Liver (tissue), 9 donors: ENCODE measurements around the gene RASGRP2. TPM values are rescaled to one million over a fixed set of nuclear protein-coding genes. Genes with fewer than 3 reads are reported as not detected.

Source experiments
- DNase-seq: peaks from one replicate; pipeline ENCODE4 v3.0.0-alpha.2; 2017; ENCODE audit warnings: low spot score
- H3K27ac ChIP-seq, 2 donors: one replicate each; pipeline ENCODE4 v1.7.0; 2013; ENCODE audit warnings: inconsistent platforms in 2 of 2, low read length in 2 of 2, control low read depth in 1 of 2, low read depth in 1 of 2, mild to moderate bottlenecking in 1 of 2
- H3K27me3 ChIP-seq, 4 donors: one replicate each; pipeline versions ENCODE4 v1.6.1 to v1.7.0; 2013; ENCODE audit warnings: low read length in 3 of 4, inconsistent platforms in 1 of 4, mild to moderate bottlenecking in 1 of 4, moderate library complexity in 1 of 4; ENCODE audit not compliant: control insufficient read depth in 4 of 4, insufficient read depth in 4 of 4
- H3K36me3 ChIP-seq, 4 donors: one replicate each; pipeline versions ENCODE4 v1.6.1 to v1.7.0; 2013; ENCODE audit warnings: low read length in 3 of 4, mild to moderate bottlenecking in 3 of 4, low read depth in 1 of 4, moderate library complexity in 1 of 4; ENCODE audit not compliant: control insufficient read depth in 4 of 4, insufficient read depth in 3 of 4
- H3K4me1 ChIP-seq, 4 donors: one replicate each; pipeline versions ENCODE4 v1.6.1 to v1.7.0; 2013; ENCODE audit warnings: low read length in 3 of 4, mild to moderate bottlenecking in 3 of 4, moderate library complexity in 1 of 4; ENCODE audit not compliant: control insufficient read depth in 4 of 4, insufficient read depth in 4 of 4
- H3K4me3 ChIP-seq, 3 donors: one replicate each; pipeline versions ENCODE4 v1.6.1 to v1.7.0; 2013; ENCODE audit warnings: low read length in 3 of 3, control low read depth in 1 of 3, low read depth in 1 of 3, mild to moderate bottlenecking in 1 of 3
- H3K9ac ChIP-seq, 2 donors: one replicate each; pipeline ENCODE4 v1.7.0; 2013; ENCODE audit warnings: low read length in 2 of 2, mild to moderate bottlenecking in 2 of 2, moderate library complexity in 2 of 2, control low read depth in 1 of 2, low read depth in 1 of 2
- H3K9me3 ChIP-seq, 4 donors: one replicate each; pipeline versions ENCODE4 v1.6.1 to v1.7.0; 2013; ENCODE audit warnings: low read length in 3 of 4; ENCODE audit not compliant: control insufficient read depth in 4 of 4
- ATF3 ChIP-seq: IDR thresholded peaks from 2 replicates; pipeline ENCODE4 v1.6.1; 2016; ENCODE audit warnings: antibody characterized with exemption
- EGR1 ChIP-seq, 2 donors: IDR thresholded peaks; 2 replicates each; pipeline ENCODE4 v1.6.1; 2016 to 2018; ENCODE audit warnings: antibody characterized with exemption in 2 of 2, low read depth in 2 of 2
- HNF4A ChIP-seq, 2 donors: conservative IDR thresholded peaks; 2 replicates each; pipeline ENCODE4 v1.6.1; 2016; ENCODE audit warnings: antibody characterized with exemption in 2 of 2, mild to moderate bottlenecking in 2 of 2
- MAX ChIP-seq: IDR thresholded peaks from 2 replicates; pipeline ENCODE4 v1.6.1; 2016; ENCODE audit warnings: antibody characterized with exemption
- SP1 ChIP-seq: IDR thresholded peaks from 2 replicates; pipeline ENCODE4 v1.6.1; 2018; ENCODE audit warnings: antibody characterized with exemption, mild to moderate bottlenecking
- YY1 ChIP-seq: IDR thresholded peaks from 2 replicates; pipeline ENCODE4 v1.6.1; 2016; ENCODE audit warnings: antibody characterized with exemption, mild to moderate bottlenecking
- WGBS: extraction: QIAGEN DNeasy Blood & Tissue Kit; methylation state at CpG from one replicate; pipeline ENCODE4 v1.1.7; 2013; 5-methylcytosine and 5-hydroxymethylcytosine counted together
- polyA plus RNA-seq, 2 donors: library from polyadenylated mRNA; stranded (reverse) in 1 of 2; unstranded in 1 of 2; fragments of 200-250 nt in 1 of 2; fragments of >200 nt in 1 of 2; fragmentation: Nextera tagmentation in 1 of 2; extraction: Ambion mirVana in 1 of 2; gene quantifications; one replicate each; pipeline versions ENCODE4 v1.2.1 to v1.2.3, GENCODE V29; 2013 to 2015
- total RNA-seq, 2 donors: library from RNA; depleted of rRNA; stranded (reverse); fragments of >200 nt; gene quantifications; one replicate each; pipeline ENCODE4 v1.2.3, GENCODE V29; 2014
- donor health status: healthy.
- donor health status: healthy.
- donor health status: healthy.
- donor health status: healthy.
- donor health status: healthy.

The RASGRP2 gene
- total and polyA plus RNA-seq, 4 donors = 2.7 to 14.9 (median 8.7) TPM

GRCh38 chr11:64677441-64678023 lies 66.4 kb downstream of the RASGRP2 start:
- Histone ChIP-seq H3K4me1 (peaks cover 2 to 30% (median 24%) of the 10 kb centered on the region in 4 donors), H3K4me3 (no peak overlapping the region), H3K9me3 (no peaks in the 10 kb centered on the region), H3K27ac (no peak overlapping the region), H3K36me3 (no peaks in the 10 kb centered on the region), H3K27me3 (peaks cover 0 to 14% (median 0%) of the 10 kb centered on the region in 4 donors), H3K9ac (no peak overlapping the region)
- no peak for TF ChIP-seq YY1
- no peak for TF ChIP-seq SP1
- no peak for TF ChIP-seq HNF4A (conservative IDR thresholded peaks at IDR 0.05)
- no peak for TF ChIP-seq EGR1 (IDR thresholded peaks at IDR 0.05; ENCODE audit: low read depth in 2 of 2)
- TF ChIP-seq ATF3 = no peak
- no peak for TF ChIP-seq MAX
- no peak for DNase-seq
- 67% methylated on average over 6 of the region's 6 CpGs for WGBS

Other genes with a start within 250 kb of the RASGRP2 start
- gene SLC22A11, start 188.2 kb downstream of the RASGRP2 start, total RNA-seq = under 1 TPM; 0.23 to 0.33 TPM
- gene SLC22A11, start 188.2 kb downstream of the RASGRP2 start, polyA plus RNA-seq = under 1 TPM in 1 of 2 donors, not detected in 1; 0.09 TPM
- under 1 TPM in 1 of 2 donors, not detected in 1; under 0.01 TPM for gene SLC22A12, start 152.9 kb downstream of the RASGRP2 start, total RNA-seq
- gene SLC22A12, start 152.9 kb downstream of the RASGRP2 start, polyA plus RNA-seq = under 1 TPM in 1 of 2 donors, not detected in 1; 0.02 TPM
- under 1 TPM; 0.17 to 0.79 TPM for gene NRXN2, start 20.9 kb downstream of the RASGRP2 start, total RNA-seq
- gene NRXN2, start 20.9 kb downstream of the RASGRP2 start, polyA plus RNA-seq = 1 to 10 TPM; 2.1 to 2.8 TPM
- gene PYGM, start 15.8 kb upstream of the RASGRP2 start, total RNA-seq = 1 to 10 TPM in 1 of 2 donors, under 1 TPM in 1; 0.23 to 1.3 TPM
- gene PYGM, start 15.8 kb upstream of the RASGRP2 start, polyA plus RNA-seq = under 1 TPM; 0.26 to 0.32 TPM
- 100 to 1,000 TPM in 1 of 2 donors, 10 to 100 TPM in 1; 46.2 to 135 TPM for gene SF1, start 34.4 kb upstream of the RASGRP2 start, total RNA-seq
- 10 to 100 TPM; 44.9 to 54.0 TPM for gene SF1, start 34.4 kb upstream of the RASGRP2 start, polyA plus RNA-seq
- gene MAP4K2, start 59.1 kb upstream of the RASGRP2 start, total RNA-seq = 1 to 10 TPM; 4.6 to 6.9 TPM
- gene MAP4K2, start 59.1 kb upstream of the RASGRP2 start, polyA plus RNA-seq = 1 to 10 TPM; 2.1 to 2.3 TPM
- gene MEN1, start 66.4 kb upstream of the RASGRP2 start, total RNA-seq = 10 to 100 TPM; 12.1 to 15.1 TPM
- gene MEN1, start 66.4 kb upstream of the RASGRP2 start, polyA plus RNA-seq = 10 to 100 TPM in 1 of 2 donors, 1 to 10 TPM in 1; 9.0 to 14.7 TPM
- gene CDC42BPG, start 100.5 kb upstream of the RASGRP2 start, total RNA-seq = 1 to 10 TPM in 1 of 2 donors, under 1 TPM in 1; 0.75 to 1.2 TPM
- gene CDC42BPG, start 100.5 kb upstream of the RASGRP2 start, polyA plus RNA-seq = under 1 TPM; 0.18 to 0.40 TPM
- 10 to 100 TPM; 27.3 to 36.4 TPM for gene EHD1, start 134.5 kb upstream of the RASGRP2 start, total RNA-seq
- gene EHD1, start 134.5 kb upstream of the RASGRP2 start, polyA plus RNA-seq = 10 to 100 TPM in 1 of 2 donors, 1 to 10 TPM in 1; 8.3 to 11.1 TPM
- gene ATG2A, start 173.1 kb upstream of the RASGRP2 start, total RNA-seq = 10 to 100 TPM; 18.3 to 27.8 TPM
- gene ATG2A, start 173.1 kb upstream of the RASGRP2 start, polyA plus RNA-seq = 10 to 100 TPM; 15.6 to 34.1 TPM
- 1 to 10 TPM; 5.3 to 6.6 TPM for gene PPP2R5B, start 180.5 kb upstream of the RASGRP2 start, total RNA-seq
- gene PPP2R5B, start 180.5 kb upstream of the RASGRP2 start, polyA plus RNA-seq = 1 to 10 TPM; 2.9 to 4.9 TPM
- gene GPHA2, start 191.8 kb upstream of the RASGRP2 start, total RNA-seq = not detected
- gene GPHA2, start 191.8 kb upstream of the RASGRP2 start, polyA plus RNA-seq = not detected
- gene MAJIN, start 228.0 kb upstream of the RASGRP2 start, total RNA-seq = not detected
- gene MAJIN, start 228.0 kb upstream of the RASGRP2 start, polyA plus RNA-seq = under 1 TPM; 0.09 to 0.31 TPM